ENCODE measurements around the gene STARD5.

Gene STARD5

DNA sequence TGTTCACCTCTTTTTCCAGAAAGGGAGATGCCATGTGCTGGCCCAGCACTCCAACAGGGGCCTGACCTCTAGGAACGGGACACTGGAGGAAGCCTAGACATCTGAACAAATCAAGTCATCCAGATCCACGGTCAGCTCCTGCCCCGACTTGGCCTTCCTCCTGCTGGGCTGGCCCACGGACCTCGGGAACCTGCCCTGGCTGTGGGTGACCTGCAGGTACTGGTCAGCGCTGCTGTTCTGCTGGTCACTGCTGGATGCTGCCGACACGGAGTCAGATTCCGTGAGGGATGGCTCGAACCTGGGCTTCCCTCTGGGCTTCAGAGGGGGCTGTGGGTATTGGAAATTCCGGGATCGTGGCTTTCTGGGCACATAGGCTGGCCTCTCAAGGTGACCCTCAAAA is 8.4 kb upstream of the STARD5 start:
- TF ChIP-seq EGR1 (IDR thresholded peaks at IDR 0.05) (no peak), TEAD4 (IDR thresholded peaks at IDR 0.05) (no peak)

DNA sequence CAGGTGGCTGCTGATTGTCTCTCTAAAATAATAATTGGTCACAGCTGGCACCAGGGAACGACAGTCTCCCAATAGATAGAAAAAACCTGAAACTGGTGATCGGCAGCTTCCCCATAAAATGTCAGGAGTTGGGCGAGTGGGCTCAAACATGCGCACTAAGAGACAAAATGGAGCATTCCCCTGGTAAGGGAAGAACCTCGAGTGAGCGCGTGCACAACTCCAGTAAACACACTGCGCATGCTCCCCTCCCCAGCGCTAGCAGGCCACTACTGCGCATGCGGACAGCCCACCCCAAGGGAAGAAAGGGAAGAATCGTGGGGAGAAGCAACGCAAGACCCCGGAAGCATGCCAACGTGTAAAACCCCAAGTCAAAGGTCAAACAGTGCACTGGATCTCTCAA is 7.7 kb upstream of the STARD5 start:
- no peak for TF ChIP-seq ZBTB7A (IDR thresholded peaks at IDR 0.05; ENCODE audit: low read depth)
- TF ChIP-seq EGR1 (IDR thresholded peaks at IDR 0.05): no peak
- TF ChIP-seq, protein P1, sequence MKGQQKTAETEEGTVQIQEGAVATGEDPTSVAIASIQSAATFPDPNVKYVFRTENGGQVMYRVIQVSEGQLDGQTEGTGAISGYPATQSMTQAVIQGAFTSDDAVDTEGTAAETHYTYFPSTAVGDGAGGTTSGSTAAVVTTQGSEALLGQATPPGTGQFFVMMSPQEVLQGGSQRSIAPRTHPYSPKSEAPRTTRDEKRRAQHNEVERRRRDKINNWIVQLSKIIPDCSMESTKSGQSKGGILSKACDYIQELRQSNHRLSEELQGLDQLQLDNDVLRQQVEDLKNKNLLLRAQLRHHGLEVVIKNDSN (IDR thresholded peaks at IDR 0.05): no peak
- no peak for TF ChIP-seq TAF1 (IDR thresholded peaks at IDR 0.05; ENCODE audit: low read depth)
- no peak for TF ChIP-seq RAD21 (IDR thresholded peaks at IDR 0.05; ENCODE audit: low read depth)
- TF ChIP-seq YY1 (IDR thresholded peaks at IDR 0.05; ENCODE audit: low read depth): no peak
- no peak for TF ChIP-seq TEAD4 (IDR thresholded peaks at IDR 0.05)
- no peak for TF ChIP-seq FOXM1 (IDR thresholded peaks at IDR 0.05; ENCODE audit: borderline replicate concordance, low read depth)
- TF ChIP-seq EP300 (IDR thresholded peaks at IDR 0.05; ENCODE audit: borderline replicate concordance): no peak
- TF ChIP-seq NFIC (IDR thresholded peaks at IDR 0.05): no peak
- TF ChIP-seq, protein P2, sequence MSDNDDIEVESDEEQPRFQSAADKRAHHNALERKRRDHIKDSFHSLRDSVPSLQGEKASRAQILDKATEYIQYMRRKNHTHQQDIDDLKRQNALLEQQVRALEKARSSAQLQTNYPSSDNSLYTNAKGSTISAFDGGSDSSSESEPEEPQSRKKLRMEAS (IDR thresholded peaks at IDR 0.05): no peak
- no peak for TF ChIP-seq CREB1 (IDR thresholded peaks at IDR 0.05; ENCODE audit: low read depth)
- no peak for TF ChIP-seq CEBPB (IDR thresholded peaks at IDR 0.05)
- TF ChIP-seq, protein P3, sequence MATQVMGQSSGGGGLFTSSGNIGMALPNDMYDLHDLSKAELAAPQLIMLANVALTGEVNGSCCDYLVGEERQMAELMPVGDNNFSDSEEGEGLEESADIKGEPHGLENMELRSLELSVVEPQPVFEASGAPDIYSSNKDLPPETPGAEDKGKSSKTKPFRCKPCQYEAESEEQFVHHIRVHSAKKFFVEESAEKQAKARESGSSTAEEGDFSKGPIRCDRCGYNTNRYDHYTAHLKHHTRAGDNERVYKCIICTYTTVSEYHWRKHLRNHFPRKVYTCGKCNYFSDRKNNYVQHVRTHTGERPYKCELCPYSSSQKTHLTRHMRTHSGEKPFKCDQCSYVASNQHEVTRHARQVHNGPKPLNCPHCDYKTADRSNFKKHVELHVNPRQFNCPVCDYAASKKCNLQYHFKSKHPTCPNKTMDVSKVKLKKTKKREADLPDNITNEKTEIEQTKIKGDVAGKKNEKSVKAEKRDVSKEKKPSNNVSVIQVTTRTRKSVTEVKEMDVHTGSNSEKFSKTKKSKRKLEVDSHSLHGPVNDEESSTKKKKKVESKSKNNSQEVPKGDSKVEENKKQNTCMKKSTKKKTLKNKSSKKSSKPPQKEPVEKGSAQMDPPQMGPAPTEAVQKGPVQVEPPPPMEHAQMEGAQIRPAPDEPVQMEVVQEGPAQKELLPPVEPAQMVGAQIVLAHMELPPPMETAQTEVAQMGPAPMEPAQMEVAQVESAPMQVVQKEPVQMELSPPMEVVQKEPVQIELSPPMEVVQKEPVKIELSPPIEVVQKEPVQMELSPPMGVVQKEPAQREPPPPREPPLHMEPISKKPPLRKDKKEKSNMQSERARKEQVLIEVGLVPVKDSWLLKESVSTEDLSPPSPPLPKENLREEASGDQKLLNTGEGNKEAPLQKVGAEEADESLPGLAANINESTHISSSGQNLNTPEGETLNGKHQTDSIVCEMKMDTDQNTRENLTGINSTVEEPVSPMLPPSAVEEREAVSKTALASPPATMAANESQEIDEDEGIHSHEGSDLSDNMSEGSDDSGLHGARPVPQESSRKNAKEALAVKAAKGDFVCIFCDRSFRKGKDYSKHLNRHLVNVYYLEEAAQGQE (IDR thresholded peaks at IDR 0.05; ENCODE audit: low read depth): no peak
- no peak for TF ChIP-seq TCF12 (IDR thresholded peaks at IDR 0.05; ENCODE audit: low read depth)

DNA sequence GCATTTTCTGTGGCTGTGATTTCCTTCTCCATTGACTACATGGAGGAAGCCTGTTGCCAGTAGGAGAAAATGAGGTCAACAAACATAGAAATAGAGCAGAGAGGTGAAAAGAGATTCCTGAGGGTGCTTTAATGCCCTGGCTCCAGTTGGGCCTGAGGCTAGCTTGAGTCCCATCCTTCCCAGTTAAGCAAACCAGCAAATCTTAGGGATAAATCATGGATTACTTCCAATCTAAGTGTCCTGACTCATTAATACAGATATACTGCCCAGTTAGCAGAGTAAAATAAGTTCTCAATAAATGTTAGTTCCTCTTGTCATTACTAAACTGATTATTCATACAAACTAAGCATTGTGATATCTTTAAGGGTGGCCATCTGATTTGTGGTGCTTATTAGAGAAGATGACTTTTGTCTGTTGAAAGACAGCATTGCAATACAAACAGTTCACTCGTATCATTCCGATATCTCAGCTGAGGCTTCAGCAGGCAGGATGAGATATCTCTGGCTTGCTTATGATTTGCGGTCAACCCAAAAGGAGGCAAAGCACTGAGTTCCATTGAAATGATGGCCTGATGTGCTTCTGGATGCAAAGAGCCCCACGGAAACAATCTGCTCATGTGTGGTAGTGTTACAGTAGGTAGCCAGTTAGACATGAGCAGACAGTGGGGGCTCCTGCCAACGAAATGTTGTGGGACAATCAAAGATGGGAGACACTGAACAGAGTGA is 6.6 kb upstream of the STARD5 start:
- no peak for TF ChIP-seq TAF1 (IDR thresholded peaks at IDR 0.05; ENCODE audit: low read depth)
- TF ChIP-seq YY1 (IDR thresholded peaks at IDR 0.05; ENCODE audit: low read depth): no peak
- no peak for TF ChIP-seq EGR1 (IDR thresholded peaks at IDR 0.05)
- TF ChIP-seq FOXM1 (IDR thresholded peaks at IDR 0.05; ENCODE audit: borderline replicate concordance, low read depth): no peak
- TF ChIP-seq, protein P2 (IDR thresholded peaks at IDR 0.05): no peak
- TF ChIP-seq TCF12 (IDR thresholded peaks at IDR 0.05; ENCODE audit: low read depth): no peak
- no peak for TF ChIP-seq CEBPB (IDR thresholded peaks at IDR 0.05)
- TF ChIP-seq TEAD4 (IDR thresholded peaks at IDR 0.05): no peak
- TF ChIP-seq RAD21 (IDR thresholded peaks at IDR 0.05; ENCODE audit: low read depth): no peak
- TF ChIP-seq CREB1 (IDR thresholded peaks at IDR 0.05; ENCODE audit: low read depth): no peak
- no peak for TF ChIP-seq ZBTB7A (IDR thresholded peaks at IDR 0.05; ENCODE audit: low read depth)
- TF ChIP-seq, protein P3 (IDR thresholded peaks at IDR 0.05; ENCODE audit: low read depth): no peak
- TF ChIP-seq, protein P1 (IDR thresholded peaks at IDR 0.05): no peak
- TF ChIP-seq NFIC (IDR thresholded peaks at IDR 0.05): no peak
- no peak for TF ChIP-seq EP300 (IDR thresholded peaks at IDR 0.05; ENCODE audit: borderline replicate concordance)

DNA sequence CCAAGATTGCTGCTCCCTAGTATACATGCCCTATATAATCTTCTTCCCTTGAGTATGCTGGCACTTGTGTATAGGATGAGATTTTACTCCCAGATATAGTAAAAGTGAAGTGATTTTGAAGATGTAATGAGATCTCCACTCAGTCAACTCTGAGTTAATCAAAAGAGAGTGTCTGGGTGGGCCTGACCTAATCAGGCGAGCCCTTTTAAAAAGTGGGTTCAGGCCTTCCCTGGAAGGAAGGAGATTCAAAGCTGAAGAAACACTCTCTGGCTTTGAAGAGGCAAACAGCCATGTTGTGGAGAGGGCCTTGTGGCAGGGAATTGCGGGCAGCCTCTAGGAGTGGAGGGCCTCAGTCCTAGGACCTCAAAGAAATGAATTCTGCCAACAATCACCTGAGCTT is 5.5 kb upstream of the STARD5 start:
- TF ChIP-seq ZBTB7A (IDR thresholded peaks at IDR 0.05; ENCODE audit: low read depth): no peak
- no peak for TF ChIP-seq CREB1 (IDR thresholded peaks at IDR 0.05; ENCODE audit: low read depth)
- no peak for TF ChIP-seq TCF12 (IDR thresholded peaks at IDR 0.05; ENCODE audit: low read depth)
- no peak for TF ChIP-seq EP300 (IDR thresholded peaks at IDR 0.05; ENCODE audit: borderline replicate concordance)
- TF ChIP-seq YY1 (IDR thresholded peaks at IDR 0.05; ENCODE audit: low read depth): no peak
- TF ChIP-seq, protein P2 (IDR thresholded peaks at IDR 0.05): no peak
- no peak for TF ChIP-seq TAF1 (IDR thresholded peaks at IDR 0.05; ENCODE audit: low read depth)
- TF ChIP-seq, protein P3 (IDR thresholded peaks at IDR 0.05; ENCODE audit: low read depth): no peak
- TF ChIP-seq, protein P1 (IDR thresholded peaks at IDR 0.05): no peak
- TF ChIP-seq FOXM1 (IDR thresholded peaks at IDR 0.05; ENCODE audit: borderline replicate concordance, low read depth): no peak
